BJ (cell line): ENCODE data around the gene ANP32B. TPM values are rescaled to one million over a fixed set of nuclear protein-coding genes. Genes with fewer than 3 reads are reported as not detected.

Experiments used
- CTCF ChIA-PET: fragments of 350-600 bp; formaldehyde crosslinking; extraction: SDS; loops from one replicate; lab custom pipeline; 2021; ENCODE audit warnings: antibody characterized with exemption, inconsistent platforms; lab: Yijun Ruan, JAX
- POLR2A ChIA-PET: fragments of 300-600 bp; sonication (Branson Sonifier 250); formaldehyde crosslinking; extraction: SDS; loops from one replicate; lab custom pipeline; 2021; ENCODE audit warnings: antibody characterized with exemption; lab: Charles Lee
- DNase-seq: peaks from one replicate; pipeline ENCODE4 v3.0.0-alpha.2; 2011; ENCODE audit warnings: low read depth
- H3K27me3 ChIP-seq: 2 replicates; pipeline ENCODE4 v1.6.0; 2011; ENCODE audit warnings: low read length; ENCODE audit not compliant: control insufficient read depth, insufficient read depth
- H3K36me3 ChIP-seq: 2 replicates; pipeline ENCODE4 v1.5.1; 2011; ENCODE audit warnings: low read length; ENCODE audit not compliant: control insufficient read depth, insufficient read depth
- H3K4me3 ChIP-seq: 2 replicates; pipeline ENCODE4 v1.5.1; 2011; ENCODE audit warnings: low read depth, mild to moderate bottlenecking, control low read depth, low read length
- polyA plus RNA-seq: library from polyadenylated mRNA; depleted of rRNA; stranded (reverse); fragments of >200 nt; gene quantifications from 2 replicates; pipeline ENCODE4 v1.2.3, GENCODE V29; 2011
- TF ChIP-seq, protein P1 (sequence below): IDR thresholded peaks from 2 replicates; pipeline ENCODE4 v1.5.1; 2011; ENCODE audit warnings: low read depth, mild to moderate bottlenecking, control low read depth, inconsistent platforms, low read length, moderate library complexity; ENCODE audit not compliant: insufficient read depth

ANP32B gene
- polyA plus RNA-seq, 1 experiment, result 18.3 TPM

DNA sequence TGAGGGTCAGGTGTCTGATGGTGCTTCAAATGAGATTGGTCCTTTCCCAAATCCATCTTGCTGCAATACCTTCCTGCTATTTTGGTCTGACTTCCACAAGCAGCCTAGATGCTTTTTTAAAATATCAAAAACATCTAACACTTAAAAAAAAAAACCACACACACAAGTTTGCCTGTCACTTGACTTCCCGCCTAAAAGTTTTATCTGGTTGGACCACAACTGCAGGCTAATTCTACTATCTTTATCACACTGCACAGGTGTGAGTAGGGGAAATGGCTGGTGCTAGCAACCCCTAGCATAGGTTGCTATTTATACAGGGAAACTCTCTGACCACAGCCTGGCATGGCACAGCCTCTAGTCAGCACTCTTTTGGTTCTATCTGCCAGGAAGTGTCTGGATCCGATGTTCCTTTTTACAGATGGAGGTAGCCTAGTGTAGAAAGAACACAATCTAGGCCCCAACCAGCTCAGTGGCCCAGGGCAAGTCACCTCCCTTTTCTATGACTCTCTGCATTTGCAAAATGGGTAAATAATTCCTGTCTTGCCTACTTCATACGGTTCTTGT lies 45.0 kb upstream of the ANP32B start, which contains the start of gene HEMGN:
Gene HEMGN, minus strand, starts transcription at position 92 of the 564 bp plus-strand sequence. Its CDS starts 36 bp downstream, at position 56.
- POLR2A ChIA-PET, result no interaction called here
- peaks cover 32% of the 10 kb centered on the region for H3K27me3 ChIP-seq
- TF ChIP-seq, protein P1, sequence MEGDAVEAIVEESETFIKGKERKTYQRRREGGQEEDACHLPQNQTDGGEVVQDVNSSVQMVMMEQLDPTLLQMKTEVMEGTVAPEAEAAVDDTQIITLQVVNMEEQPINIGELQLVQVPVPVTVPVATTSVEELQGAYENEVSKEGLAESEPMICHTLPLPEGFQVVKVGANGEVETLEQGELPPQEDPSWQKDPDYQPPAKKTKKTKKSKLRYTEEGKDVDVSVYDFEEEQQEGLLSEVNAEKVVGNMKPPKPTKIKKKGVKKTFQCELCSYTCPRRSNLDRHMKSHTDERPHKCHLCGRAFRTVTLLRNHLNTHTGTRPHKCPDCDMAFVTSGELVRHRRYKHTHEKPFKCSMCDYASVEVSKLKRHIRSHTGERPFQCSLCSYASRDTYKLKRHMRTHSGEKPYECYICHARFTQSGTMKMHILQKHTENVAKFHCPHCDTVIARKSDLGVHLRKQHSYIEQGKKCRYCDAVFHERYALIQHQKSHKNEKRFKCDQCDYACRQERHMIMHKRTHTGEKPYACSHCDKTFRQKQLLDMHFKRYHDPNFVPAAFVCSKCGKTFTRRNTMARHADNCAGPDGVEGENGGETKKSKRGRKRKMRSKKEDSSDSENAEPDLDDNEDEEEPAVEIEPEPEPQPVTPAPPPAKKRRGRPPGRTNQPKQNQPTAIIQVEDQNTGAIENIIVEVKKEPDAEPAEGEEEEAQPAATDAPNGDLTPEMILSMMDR, result no peak
- H3K4me3 ChIP-seq, result no peak within 1 kb of the TSS
- CTCF ChIA-PET, result interaction anchor here (1.2 to 4.5 kb wide), 2 partner anchors 14 to 15 kb away, joined by 4 to 27 read pairs; partner anchors contain the start of gene TRMO
- no peak for DNase-seq
- H3K36me3 ChIP-seq, result no peaks in the 10 kb centered on the region

DNA sequence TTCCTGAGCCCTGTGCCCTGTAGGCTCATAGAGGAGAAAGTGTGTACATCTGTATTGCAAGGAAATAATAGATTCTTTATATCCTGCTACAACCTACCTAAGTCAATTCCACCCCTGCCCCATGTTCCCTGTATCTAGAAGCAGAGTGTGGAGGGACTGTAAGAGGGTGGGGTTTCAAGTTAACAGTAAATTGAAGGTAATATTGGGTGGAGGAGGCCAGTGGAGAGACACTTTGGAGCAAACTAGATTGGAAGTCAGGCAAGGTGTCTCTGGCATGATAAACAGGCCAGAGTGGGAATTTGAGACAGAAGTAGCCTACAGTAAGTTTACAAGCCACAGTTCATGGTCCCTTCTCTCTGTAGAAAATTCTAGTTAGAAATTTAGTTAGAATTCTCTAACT lies 42.9 kb upstream of the ANP32B start:
- Histone ChIP-seq H3K27me3 (peaks cover 29% of the 10 kb centered on the region), H3K4me3 (no peak overlapping the region), H3K36me3 (no peaks in the 10 kb centered on the region)
- POLR2A ChIA-PET, result no interaction called here
- CTCF ChIA-PET, result interaction anchor here (0.7 kb wide), 1 partner anchor 18 kb away, joined by 3 read pairs; no protein-coding TSS in a partner anchor
- TF ChIP-seq, protein P1, result no peak
- no peak for DNase-seq

DNA sequence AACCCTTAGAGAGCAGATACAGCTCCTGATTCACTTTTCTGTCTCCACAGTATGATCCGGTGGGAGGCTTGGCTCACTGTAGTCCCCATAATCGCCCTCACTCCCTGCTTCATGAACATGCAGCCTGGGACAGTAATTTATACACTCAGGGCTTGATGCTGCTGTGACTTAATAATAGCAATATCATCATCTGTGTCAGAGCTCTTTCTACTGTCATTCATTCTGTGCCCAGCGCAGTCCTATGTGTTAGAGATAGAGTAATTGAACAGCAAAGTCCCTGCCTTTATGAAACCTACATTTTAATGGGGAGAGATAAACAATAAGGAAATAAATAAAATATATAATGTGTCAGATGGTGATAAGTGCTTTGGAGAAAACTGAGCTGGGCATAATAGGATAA lies 42.4 kb upstream of the ANP32B start:
- Histone ChIP-seq H3K4me3 (no peak overlapping the region), H3K27me3 (peaks cover 24% of the 10 kb centered on the region), H3K36me3 (no peaks in the 10 kb centered on the region)
- POLR2A ChIA-PET, result no interaction called here
- no peak for DNase-seq
- CTCF ChIA-PET, result interaction anchor here (0.7 kb wide), 1 partner anchor 18 kb away, joined by 3 read pairs; no protein-coding TSS in a partner anchor
- TF ChIP-seq, protein P1, result no peak

DNA sequence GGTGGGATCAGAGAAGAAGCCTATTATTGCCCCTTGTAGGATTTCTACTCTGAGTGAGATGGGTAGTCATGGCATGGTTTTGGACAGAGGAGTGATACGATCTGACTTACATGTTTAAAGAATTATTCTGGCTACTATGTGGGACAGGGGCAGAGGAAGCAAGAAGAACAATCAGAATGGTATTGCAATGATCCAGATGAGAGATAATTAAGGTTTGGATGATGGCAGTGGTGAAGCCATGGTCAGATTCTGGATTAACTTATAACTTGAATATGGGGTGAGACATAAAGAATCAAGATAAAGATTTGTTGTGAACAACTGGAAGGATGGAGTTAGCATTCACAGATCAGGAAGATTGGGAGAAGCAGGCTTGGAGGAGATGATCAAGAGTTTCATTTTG lies 41.8 kb upstream of the ANP32B start:
- CTCF ChIA-PET, result interaction anchor here (3.2 kb wide), 1 partner anchor 18 kb away, joined by 13 read pairs; the partner anchor contains the start of gene TRMO

GRCh38 chr9:97943308-97943855 lies 39.8 kb upstream of the ANP32B start:
- H3K36me3 ChIP-seq, result no peaks in the 10 kb centered on the region
- CTCF ChIA-PET, result interaction anchor here (1.0 to 3.2 kb wide), 2 partner anchors 16 to 20 kb away, joined by 3 to 13 read pairs; partner anchors contain the start of gene TRMO
- POLR2A ChIA-PET, result no interaction called here
- DNase-seq, result no peak
- H3K4me3 ChIP-seq, result no peak overlapping the region
- TF ChIP-seq, protein P1, result no peak
- peaks cover 17% of the 10 kb centered on the region for H3K27me3 ChIP-seq

More for the DNA sequence above, 41.8 kb upstream of the ANP32B start:
- TF ChIP-seq, protein P1, result no peak
- no peaks in the 10 kb centered on the region for H3K36me3 ChIP-seq
- DNase-seq, result no peak
- no peak overlapping the region for H3K4me3 ChIP-seq
- POLR2A ChIA-PET, result no interaction called here
- peaks cover 21% of the 10 kb centered on the region for H3K27me3 ChIP-seq
